K562 (cell line): ENCODE results near the gene DYRK1A. TPM values are rescaled to one million over a fixed set of nuclear protein-coding genes. Genes with fewer than 3 reads are reported as not detected.
A peak's percentile ranks its signal among the peaks of the same experiment; 100 is the strongest.

Experiments used
- GTF2A2 ChIP-seq: IDR thresholded peaks from 2 replicates; pipeline ENCODE4 v1.6.1; 2016; ENCODE audit warnings: mild to moderate bottlenecking, missing genetic modification characterization, missing compliant biosample characterization
- HDAC3 ChIP-seq: fragments of 450-650 bp; IDR thresholded peaks from 2 replicates; pipeline ENCODE4 v1.6.1; 2018; ENCODE audit warnings: borderline replicate concordance, mild to moderate bottlenecking, moderate library complexity; ENCODE audit not compliant: partially characterized antibody
- HNRNPLL ChIP-seq: fragments of 200-400 bp; formaldehyde crosslinking; IDR thresholded peaks from 2 replicates; pipeline ENCODE4 v1.6.1; 2017; ENCODE audit warnings: low read length, low read depth, mild to moderate bottlenecking; ENCODE audit not compliant: poor library complexity, severe bottlenecking
- KAT8 ChIP-seq: fragments of 450-650 bp; IDR thresholded peaks from 2 replicates; pipeline ENCODE4 v1.6.1; 2016; ENCODE audit warnings: low read depth, mild to moderate bottlenecking
- MCM5 ChIP-seq: fragments of 450-650 bp; IDR thresholded peaks from 2 replicates; pipeline ENCODE4 v1.6.1; 2016; ENCODE audit warnings: low read depth
- MTA2 ChIP-seq: fragments of 450-650 bp; IDR thresholded peaks from 2 replicates; pipeline ENCODE4 v1.6.1; 2016; ENCODE audit warnings: low read depth
- NFIC ChIP-seq: fragments of 450-650 bp; IDR thresholded peaks from 2 replicates; pipeline ENCODE4 v1.6.1; 2017; ENCODE audit warnings: mild to moderate bottlenecking, inconsistent platforms
- SAFB ChIP-seq: fragments of 200-400 bp; formaldehyde crosslinking; IDR thresholded peaks from 2 replicates; pipeline ENCODE4 v1.6.1; 2017; ENCODE audit warnings: low read depth, low read length, borderline replicate concordance
- SAP30 ChIP-seq: fragments of 200-600 bp; sonication (generic); IDR thresholded peaks from 2 replicates; pipeline ENCODE4 v1.6.1; 2012; ENCODE audit warnings: borderline replicate concordance, low read depth, mild to moderate bottlenecking, moderate library complexity, low read length, control low read depth, inconsistent platforms; ENCODE audit not compliant: insufficient read depth, poor library complexity, severe bottlenecking
- ZBTB7A ChIP-seq: IDR thresholded peaks from 2 replicates; pipeline ENCODE4 v1.6.1; 2011; ENCODE audit warnings: low read depth, mild to moderate bottlenecking, low read length, moderate library complexity, borderline replicate concordance; ENCODE audit not compliant: control insufficient read depth
- ZNF316 ChIP-seq: fragments of 450-650 bp; IDR thresholded peaks from 2 replicates; pipeline ENCODE4 v1.6.1; 2016
- ZNF766 ChIP-seq: fragments of 200-800 bp; sonication (Bioruptor generic); conservative IDR thresholded peaks from 2 replicates; pipeline ENCODE4 v1.6.1; 2016; ENCODE audit warnings: missing genetic modification characterization, missing compliant biosample characterization
- polyA plus RNA-seq, 8 experiments: library from polyadenylated mRNA; depleted of rRNA in 4 of 8; stranded (reverse) in 5 of 8; unstranded in 3 of 8; fragments of >200 nt; fragmentation: Nextera tagmentation in 2 of 8; fragmentation: Illumina TruSeq in 1 of 8; extraction: Ambion mirVana in 2 of 8; extraction: Trizol in 1 of 8; gene quantifications; 2 replicates each; pipeline versions ENCODE4 v1.2.1 to v1.2.3, GENCODE V29; 2011 to 2014; ENCODE audit warnings: inconsistent platforms in 1 of 8, missing spikeins in 1 of 8
- total RNA-seq, 7 experiments: library from RNA; depleted of rRNA in 6 of 7; stranded (reverse); fragments of >200 nt in 6 of 7; fragmentation: Illumina TruSeq in 2 of 7; extraction: Trizol in 2 of 7; gene quantifications; 2 replicates each; pipeline versions ENCODE4 v1.2.1 to v1.2.3, GENCODE V29; 2011 to 2021; ENCODE audit warnings: low replicate concordance in 1 of 7
- TF ChIP-seq, protein P1 (sequence below): fragments of 250-450 bp; sonication (Bioruptor Pico); IDR thresholded peaks from 2 replicates; pipeline ENCODE4 v1.8.0; 2022; ENCODE audit warnings: inconsistent platforms
- TF ChIP-seq, protein P2 (sequence below), 2 experiments: fragments of 450-650 bp; conservative IDR thresholded peaks; 2 replicates each; pipeline ENCODE4 v1.6.1; 2017; ENCODE audit warnings: mild to moderate bottlenecking in 2 of 2, moderate library complexity in 2 of 2
- TF ChIP-seq, protein P3 (sequence below): fragments of 250-450 bp; sonication (Bioruptor Pico); IDR thresholded peaks from 2 replicates; pipeline ENCODE4 v1.9.0; 2021; ENCODE audit warnings: mild to moderate bottlenecking, inconsistent platforms
- TF ChIP-seq, protein P4 (sequence below): fragments of 450-650 bp; formaldehyde crosslinking; IDR thresholded peaks from 2 replicates; pipeline ENCODE4 v1.4.0; 2020; ENCODE audit warnings: mild to moderate bottlenecking, moderate library complexity
- TF ChIP-seq, protein P5 (sequence below): fragments of 450-650 bp; IDR thresholded peaks from 2 replicates; pipeline ENCODE4 v1.6.1; 2017; ENCODE audit warnings: antibody characterized with exemption, mild to moderate bottlenecking

The DYRK1A gene
- total and polyA plus RNA-seq, 9 of the 15 experiments (the other 6 are each of a cell fraction or from before 2014, with no cell fraction given) = 3.7 to 64.8 (median 42.3) TPM

DNA sequence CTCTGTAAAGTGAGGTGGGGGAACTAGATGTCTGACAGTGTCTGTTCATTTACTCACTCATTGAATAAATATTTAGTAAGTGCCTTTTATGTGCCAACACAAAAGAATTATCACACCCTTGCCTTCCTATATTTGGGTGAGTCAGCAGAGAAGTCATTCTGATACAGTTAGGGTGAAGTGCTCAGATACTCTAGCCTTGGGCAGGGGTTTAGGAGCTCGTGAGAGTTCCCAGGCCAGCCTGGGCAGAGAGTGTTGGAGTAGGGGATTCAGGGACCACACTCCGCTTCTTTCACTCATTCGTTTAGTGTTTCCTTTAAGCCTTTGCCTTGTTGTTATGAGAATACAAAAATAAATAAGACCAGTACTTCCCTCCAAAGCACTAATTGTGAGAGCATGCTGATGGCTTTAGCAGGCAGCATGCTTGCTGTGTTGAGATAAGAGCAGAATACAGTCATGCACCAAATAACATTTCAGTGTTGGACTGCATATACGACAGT lies 83.9 kb downstream of the DYRK1A start (continued):
- TF ChIP-seq HNRNPLL = no peak
- TF ChIP-seq ZBTB7A = no peak
- no peak for TF ChIP-seq KAT8
- TF ChIP-seq MTA2 = no peak
- TF ChIP-seq SAFB = no peak
- no peak for TF ChIP-seq HDAC3
- TF ChIP-seq, protein P1, sequence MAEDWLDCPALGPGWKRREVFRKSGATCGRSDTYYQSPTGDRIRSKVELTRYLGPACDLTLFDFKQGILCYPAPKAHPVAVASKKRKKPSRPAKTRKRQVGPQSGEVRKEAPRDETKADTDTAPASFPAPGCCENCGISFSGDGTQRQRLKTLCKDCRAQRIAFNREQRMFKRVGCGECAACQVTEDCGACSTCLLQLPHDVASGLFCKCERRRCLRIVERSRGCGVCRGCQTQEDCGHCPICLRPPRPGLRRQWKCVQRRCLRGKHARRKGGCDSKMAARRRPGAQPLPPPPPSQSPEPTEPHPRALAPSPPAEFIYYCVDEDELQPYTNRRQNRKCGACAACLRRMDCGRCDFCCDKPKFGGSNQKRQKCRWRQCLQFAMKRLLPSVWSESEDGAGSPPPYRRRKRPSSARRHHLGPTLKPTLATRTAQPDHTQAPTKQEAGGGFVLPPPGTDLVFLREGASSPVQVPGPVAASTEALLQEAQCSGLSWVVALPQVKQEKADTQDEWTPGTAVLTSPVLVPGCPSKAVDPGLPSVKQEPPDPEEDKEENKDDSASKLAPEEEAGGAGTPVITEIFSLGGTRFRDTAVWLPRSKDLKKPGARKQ = no peak
- no peak for TF ChIP-seq SAP30
- TF ChIP-seq, protein P2, sequence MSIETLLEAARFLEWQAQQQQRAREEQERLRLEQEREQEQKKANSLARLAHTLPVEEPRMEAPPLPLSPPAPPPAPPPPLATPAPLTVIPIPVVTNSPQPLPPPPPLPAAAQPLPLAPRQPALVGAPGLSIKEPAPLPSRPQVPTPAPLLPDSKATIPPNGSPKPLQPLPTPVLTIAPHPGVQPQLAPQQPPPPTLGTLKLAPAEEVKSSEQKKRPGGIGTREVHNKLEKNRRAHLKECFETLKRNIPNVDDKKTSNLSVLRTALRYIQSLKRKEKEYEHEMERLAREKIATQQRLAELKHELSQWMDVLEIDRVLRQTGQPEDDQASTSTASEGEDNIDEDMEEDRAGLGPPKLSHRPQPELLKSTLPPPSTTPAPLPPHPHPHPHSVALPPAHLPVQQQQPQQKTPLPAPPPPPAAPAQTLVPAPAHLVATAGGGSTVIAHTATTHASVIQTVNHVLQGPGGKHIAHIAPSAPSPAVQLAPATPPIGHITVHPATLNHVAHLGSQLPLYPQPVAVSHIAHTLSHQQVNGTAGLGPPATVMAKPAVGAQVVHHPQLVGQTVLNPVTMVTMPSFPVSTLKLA (conservative IDR thresholded peaks at IDR 0.05) = peak; percentile 85 to 93
- TF ChIP-seq ZNF316 = peak; percentile 95
- TF ChIP-seq GTF2A2 (tag) = no peak
- TF ChIP-seq, protein P3, sequence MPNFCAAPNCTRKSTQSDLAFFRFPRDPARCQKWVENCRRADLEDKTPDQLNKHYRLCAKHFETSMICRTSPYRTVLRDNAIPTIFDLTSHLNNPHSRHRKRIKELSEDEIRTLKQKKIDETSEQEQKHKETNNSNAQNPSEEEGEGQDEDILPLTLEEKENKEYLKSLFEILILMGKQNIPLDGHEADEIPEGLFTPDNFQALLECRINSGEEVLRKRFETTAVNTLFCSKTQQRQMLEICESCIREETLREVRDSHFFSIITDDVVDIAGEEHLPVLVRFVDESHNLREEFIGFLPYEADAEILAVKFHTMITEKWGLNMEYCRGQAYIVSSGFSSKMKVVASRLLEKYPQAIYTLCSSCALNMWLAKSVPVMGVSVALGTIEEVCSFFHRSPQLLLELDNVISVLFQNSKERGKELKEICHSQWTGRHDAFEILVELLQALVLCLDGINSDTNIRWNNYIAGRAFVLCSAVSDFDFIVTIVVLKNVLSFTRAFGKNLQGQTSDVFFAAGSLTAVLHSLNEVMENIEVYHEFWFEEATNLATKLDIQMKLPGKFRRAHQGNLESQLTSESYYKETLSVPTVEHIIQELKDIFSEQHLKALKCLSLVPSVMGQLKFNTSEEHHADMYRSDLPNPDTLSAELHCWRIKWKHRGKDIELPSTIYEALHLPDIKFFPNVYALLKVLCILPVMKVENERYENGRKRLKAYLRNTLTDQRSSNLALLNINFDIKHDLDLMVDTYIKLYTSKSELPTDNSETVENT (CRISPR knock-in tag) = no peak
- TF ChIP-seq, protein P4, sequence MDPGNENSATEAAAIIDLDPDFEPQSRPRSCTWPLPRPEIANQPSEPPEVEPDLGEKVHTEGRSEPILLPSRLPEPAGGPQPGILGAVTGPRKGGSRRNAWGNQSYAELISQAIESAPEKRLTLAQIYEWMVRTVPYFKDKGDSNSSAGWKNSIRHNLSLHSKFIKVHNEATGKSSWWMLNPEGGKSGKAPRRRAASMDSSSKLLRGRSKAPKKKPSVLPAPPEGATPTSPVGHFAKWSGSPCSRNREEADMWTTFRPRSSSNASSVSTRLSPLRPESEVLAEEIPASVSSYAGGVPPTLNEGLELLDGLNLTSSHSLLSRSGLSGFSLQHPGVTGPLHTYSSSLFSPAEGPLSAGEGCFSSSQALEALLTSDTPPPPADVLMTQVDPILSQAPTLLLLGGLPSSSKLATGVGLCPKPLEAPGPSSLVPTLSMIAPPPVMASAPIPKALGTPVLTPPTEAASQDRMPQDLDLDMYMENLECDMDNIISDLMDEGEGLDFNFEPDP (CRISPR knock-in tag) = no peak
- no peak for TF ChIP-seq MCM5
- no peak for TF ChIP-seq ZNF766 (CRISPR knock-in tag)
- TF ChIP-seq NFIC = 0 out of 2 replicates have a peak, but pooled peaks have one; percentile 3
- TF ChIP-seq, protein P5, sequence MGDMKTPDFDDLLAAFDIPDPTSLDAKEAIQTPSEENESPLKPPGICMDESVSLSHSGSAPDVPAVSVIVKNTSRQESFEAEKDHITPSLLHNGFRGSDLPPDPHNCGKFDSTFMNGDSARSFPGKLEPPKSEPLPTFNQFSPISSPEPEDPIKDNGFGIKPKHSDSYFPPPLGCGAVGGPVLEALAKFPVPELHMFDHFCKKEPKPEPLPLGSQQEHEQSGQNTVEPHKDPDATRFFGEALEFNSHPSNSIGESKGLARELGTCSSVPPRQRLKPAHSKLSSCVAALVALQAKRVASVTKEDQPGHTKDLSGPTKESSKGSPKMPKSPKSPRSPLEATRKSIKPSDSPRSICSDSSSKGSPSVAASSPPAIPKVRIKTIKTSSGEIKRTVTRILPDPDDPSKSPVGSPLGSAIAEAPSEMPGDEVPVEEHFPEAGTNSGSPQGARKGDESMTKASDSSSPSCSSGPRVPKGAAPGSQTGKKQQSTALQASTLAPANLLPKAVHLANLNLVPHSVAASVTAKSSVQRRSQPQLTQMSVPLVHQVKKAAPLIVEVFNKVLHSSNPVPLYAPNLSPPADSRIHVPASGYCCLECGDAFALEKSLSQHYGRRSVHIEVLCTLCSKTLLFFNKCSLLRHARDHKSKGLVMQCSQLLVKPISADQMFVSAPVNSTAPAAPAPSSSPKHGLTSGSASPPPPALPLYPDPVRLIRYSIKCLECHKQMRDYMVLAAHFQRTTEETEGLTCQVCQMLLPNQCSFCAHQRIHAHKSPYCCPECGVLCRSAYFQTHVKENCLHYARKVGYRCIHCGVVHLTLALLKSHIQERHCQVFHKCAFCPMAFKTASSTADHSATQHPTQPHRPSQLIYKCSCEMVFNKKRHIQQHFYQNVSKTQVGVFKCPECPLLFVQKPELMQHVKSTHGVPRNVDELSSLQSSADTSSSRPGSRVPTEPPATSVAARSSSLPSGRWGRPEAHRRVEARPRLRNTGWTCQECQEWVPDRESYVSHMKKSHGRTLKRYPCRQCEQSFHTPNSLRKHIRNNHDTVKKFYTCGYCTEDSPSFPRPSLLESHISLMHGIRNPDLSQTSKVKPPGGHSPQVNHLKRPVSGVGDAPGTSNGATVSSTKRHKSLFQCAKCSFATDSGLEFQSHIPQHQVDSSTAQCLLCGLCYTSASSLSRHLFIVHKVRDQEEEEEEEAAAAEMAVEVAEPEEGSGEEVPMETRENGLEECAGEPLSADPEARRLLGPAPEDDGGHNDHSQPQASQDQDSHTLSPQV = peak; percentile 87
